HG02610 (cell line): Measurements from ENCODE around the gene CSK.

ENCODE experiments used
- ATAC-seq: cut with Tn5 transposase; IDR thresholded peaks from one replicate; pipeline ENCODE4 v1.9.1; 2021; ENCODE audit warnings: mild to moderate bottlenecking, moderate library complexity; ENCODE audit not compliant: unreplicated experiment

Gene CSK

DNA sequence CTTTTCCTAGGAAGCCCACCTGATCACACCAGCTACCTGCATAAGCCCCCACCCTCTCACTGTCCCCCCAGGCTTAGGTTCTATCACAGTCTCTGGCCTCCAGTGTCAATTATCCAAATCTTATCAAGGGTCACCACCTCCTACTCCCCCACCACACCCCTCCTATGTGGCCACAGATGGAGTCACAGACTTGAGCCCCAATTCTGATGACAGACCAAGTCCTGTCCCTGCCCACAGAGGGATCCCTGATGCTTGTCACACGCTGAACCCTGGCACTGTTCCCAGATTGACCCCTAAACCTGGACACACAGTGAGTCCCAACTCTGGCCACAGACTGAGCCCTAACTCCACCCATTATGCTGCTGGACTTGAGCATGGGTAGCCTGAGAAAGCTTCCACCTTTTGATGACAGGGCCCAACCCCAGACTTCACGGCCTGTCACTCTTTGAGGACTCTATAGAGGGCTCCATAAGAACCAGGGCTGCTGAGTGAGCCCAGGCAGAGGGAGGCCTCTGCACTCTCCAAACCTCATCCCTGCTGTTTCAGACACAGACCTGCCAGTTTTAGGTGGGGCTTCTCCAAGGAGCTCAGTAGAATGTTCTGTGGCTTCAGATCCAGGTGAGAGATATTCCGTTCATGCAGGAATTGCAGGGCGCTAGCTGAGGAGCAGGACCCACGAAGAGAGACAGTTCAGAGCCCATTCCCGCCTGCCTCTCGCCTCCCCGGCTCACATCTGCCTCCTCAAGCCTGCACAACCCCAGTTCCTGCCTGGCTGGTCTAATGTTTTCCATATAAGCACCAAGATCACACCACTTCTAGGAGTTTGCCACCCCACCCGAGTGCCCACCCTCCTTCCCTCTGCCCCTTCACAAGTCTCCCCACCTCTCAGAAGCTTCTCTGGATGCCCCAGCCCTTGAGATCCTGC lies 59.2 kb downstream of the CSK start:
- no peak for ATAC-seq

DNA sequence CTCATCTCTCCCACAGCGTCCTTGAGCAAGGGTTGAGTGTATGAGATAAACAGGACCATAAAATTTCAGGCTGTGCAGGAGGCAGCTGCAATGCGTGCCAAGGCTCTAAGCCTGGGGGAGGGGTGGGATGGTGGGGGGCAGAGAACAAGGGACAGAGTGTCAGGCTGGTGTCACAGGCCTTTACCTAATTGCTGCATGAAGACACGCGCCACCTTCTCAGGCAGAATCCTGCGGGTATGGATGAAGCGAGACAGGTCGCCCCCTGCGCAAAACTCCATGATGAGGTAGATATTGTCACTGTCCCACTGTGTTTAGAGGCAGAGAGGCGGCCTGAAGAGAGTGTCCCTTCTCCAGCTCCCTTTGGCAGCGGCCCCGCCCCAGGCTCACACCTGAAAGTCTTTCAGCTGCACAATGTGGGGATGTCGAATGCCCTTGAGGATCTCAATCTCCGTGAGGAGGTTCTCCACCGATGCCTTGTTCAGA lies 60.1 kb downstream of the CSK start:
- ATAC-seq = no peak

DNA sequence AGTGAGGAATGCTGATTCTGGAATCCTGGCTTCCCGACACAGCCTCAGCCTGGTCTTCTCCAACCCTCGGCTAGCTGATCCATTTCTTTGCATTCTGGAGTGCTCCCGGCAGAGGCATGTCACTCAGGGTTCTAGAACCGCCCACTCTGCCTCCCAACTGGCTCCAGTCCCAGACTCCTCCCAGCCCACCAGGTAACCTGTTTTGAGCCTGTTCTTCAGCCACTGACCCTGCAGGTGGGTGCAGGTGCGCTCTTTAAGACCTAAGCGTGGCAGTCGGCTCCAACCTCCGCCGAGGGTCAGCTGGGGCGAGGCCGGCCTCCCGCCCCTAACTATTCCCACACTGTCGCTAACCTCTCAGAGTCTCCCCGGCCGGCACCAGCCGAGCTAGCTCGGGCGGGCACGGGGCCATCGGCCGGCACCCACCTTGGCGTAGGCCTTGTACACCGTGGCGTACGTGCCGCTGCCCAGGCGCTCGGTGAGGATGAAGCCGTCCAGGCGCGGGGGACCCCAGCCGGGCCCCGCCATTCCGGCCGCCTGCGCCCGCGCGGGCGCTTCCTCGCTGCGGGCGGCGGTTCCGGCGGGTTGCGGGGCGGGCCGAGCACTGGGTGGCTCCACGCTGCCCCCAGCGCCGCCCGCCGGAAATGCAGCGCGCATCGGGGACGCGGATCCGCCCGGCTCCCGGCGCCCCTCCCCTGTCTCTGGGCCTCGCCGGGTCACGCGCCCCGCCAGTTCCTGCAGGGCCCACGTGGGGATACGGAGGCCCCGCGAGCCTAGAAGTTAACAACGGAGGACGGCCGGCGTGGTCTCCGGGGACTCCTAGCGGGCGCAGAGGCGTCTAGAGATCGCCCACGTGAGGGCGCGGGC lies 60.9 kb downstream of the CSK start, which contains the start of gene ULK3:
Gene ULK3, minus strand, starts transcription at position 576 of the 864 bp plus-strand sequence. Its CDS starts 51 bp downstream, at position 525.
- peak; percentile 85 for ATAC-seq

- no peak for ATAC-seq
These were observed 61.6 kb downstream of the CSK start for GRCh38 chr15:74843445-74843828.

DNA sequence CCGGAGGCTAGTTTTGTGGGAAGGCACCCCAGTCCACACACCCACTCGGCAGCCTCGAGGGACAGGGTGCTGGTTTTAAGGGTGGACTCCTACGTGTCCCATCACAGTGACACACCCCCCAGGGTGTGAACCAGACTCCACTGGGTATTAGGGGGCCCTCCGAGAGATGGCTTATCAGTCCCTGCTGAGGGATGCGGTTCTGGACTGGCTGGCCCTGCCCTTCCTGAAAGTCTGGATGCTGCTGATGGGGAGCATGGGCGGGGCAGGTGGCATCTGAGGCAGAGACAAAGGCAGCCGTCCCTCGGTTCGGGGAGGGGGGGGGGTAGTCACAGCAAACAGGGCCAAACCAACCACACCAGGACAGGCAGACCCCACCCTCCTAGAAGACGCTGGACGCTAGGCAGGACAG lies 62.0 kb downstream of the CSK start:
- ATAC-seq = no peak

DNA sequence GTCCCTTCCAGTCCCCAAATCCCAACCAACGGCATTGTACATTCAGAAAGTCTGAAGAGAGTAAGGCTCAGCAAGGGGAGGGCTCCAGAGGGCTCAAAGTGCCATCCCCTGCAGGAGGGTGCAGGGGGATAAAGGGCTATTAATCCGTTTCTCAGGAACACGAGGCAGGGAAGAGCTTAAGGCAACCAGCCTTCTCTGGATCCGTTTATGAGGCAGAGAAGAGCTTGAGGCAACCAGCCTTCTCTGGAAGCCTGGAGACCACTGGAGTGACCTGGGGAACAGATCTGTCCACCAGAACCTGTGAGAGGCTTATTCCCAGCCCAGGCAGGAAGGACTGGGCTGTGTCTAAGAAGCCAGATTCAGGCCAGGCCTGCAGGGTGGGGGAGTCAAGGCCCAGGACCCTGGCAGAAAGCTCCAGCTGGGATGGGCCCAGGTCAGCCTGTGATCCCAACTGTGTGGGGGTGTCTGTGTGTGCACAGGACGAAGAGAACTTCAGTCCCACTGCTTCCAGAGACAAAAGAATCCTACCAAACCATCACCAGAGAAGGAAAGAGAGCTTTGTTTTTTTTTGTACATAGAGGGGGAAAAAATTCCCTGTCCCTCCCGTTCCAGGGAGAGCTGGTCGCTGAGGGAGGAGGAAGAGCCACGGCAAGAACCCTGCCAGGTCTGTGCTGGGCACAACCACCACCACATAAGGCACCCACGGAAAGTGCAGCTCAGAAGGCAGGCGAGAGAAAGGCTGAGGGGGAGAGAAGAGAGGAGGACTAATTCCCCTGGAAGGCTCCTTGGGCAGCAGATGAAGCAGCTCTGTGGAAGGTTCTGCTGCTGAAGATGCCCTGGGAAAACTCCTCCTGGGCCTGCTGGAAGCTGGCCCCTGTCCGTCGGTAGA lies 62.7 kb downstream of the CSK start:
- ATAC-seq = no peak

- no peak for ATAC-seq
These were observed 63.3 kb downstream of the CSK start for GRCh38 chr15:74845208-74845568.

GRCh38 chr15:74845581-74845980 lies 63.7 kb downstream of the CSK start:
- ATAC-seq = no peak

GRCh38 chr15:74847432-74847831 lies 65.6 kb downstream of the CSK start:
- ATAC-seq = no peak

- ATAC-seq = no peak
These were observed 68.5 kb downstream of the CSK start for GRCh38 chr15:74850393-74850792.

GRCh38 chr15:74851960-74852359 lies 70.1 kb downstream of the CSK start:
- no peak for ATAC-seq
